HG02852 (cell line): ENCODE measurements around the gene TMEM95.

Experiments
- ATAC-seq: cut with Tn5 transposase; IDR thresholded peaks from one replicate; pipeline ENCODE4 v1.9.1; 2021; ENCODE audit warnings: mild to moderate bottlenecking, moderate library complexity; ENCODE audit not compliant: unreplicated experiment

Gene TMEM95

DNA sequence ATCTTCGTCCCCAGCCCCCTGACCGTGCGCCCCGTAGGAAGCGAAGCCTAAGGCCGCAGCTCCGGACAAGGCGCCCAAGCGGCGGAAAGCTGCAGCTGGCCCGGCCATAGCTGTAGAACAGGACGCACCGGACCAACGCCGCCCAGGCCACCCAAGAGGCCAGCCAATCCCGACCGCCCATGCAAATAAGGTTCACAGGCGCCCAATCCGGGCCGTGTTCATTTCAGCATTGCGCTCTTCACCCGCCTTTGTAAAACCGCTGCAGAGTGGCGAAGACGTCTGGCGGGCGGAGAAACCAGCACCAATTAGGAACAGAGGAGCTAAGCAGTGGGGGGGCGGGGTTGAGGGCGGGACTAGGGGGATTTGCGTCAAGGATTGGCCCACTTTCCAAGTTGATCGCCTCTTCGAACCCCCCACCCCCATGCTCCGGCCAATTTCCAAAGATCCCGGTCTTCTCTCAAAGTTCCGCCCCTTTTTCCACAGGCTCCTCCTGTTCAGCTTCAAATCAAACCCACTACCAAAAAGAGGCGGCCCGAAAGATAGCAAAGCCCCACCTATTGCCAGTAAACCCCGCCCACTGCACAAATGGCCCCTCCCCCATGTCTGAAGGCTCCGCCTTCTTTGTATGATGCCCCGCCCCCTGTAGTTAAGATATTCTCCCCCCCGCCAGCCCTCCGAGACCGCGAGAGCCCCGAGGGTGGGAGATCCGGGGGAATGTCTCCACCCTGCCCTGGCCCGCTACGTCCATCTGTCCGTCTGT, 49.2 kb downstream of the TMEM95 start, which contains the start of gene TMEM256:
Gene TMEM256, minus strand, starts transcription at position 121 of the 760 bp plus-strand sequence. Its CDS starts 13 bp downstream, at position 108.
- ATAC-seq: peak; percentile 93

- ATAC-seq: peak; percentile 2
Observed at GRCh38 chr17:7404737-7405349, 49.9 kb downstream of the TMEM95 start.

GRCh38 chr17:7405350-7406234, 50.6 kb downstream of the TMEM95 start:
- no peak for ATAC-seq

GRCh38 chr17:7406235-7406825, 51.4 kb downstream of the TMEM95 start:
- no peak for ATAC-seq
